ENCODE measurements around the gene AHCYL1.

AHCYL1 gene

DNA sequence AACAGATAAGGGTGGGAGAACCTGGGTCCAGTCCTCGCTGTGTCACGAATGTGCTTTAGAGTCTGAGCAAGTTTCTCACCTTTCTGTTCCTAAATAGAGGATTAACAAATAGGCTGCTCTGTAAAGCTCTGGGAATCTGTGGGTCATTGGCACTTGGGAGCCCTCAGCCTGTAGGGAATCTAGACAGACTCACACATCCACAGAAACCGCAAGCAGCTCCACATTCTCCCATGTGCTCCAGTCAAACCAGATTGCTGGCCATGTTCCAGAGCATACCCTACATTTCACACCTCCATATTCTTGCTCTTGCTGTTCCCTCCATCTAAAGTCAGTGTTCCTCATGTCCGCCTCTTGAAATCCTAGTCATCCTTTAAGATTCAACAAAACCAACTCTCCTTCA lies 7.8 kb upstream of the AHCYL1 start:
- no peak for DNase-seq (ENCODE audit: low read depth)

- no peak for DNase-seq (ENCODE audit: low read depth)
These were observed 7.3 kb upstream of the AHCYL1 start for GRCh38 chr1:109977225-109977624.

DNA sequence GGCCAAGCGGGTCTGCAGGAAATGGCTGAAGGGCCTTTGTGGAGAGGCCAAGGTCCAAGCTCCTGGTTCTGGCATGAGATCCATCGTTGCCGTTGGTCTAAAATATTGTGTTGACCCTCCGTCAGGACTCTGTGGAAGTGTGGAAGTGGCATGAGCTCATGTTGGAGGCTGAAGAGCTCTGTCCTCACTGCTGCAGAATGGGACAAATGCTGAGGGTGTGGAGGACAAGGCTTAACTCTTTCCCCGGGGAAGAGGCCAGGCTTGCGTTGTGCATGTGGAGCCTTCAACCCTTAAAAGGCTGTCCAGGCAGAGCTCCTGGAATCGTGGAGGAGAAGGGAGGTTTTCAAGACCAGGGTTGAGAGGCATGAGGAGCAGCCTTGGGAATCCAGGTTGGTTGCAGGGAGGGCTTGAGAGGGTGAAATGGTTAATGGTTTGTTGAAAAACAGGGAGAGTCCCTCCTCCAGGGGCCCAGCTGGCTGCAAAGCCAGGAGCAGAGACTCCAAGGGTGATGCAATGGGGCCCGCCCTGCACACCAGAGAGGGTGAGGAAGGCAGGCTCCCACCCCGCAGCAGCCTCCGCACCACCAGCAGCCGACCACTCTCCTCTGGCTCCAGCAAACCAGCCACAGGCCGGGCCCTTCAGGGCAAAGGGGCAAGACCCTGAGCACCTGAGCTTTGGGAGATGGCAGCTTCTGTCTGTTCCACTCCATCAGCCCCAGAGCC lies 6.7 kb upstream of the AHCYL1 start:
- DNase-seq (ENCODE audit: low read depth), result no peak

GRCh38 chr1:109978761-109979488 lies 5.6 kb upstream of the AHCYL1 start:
- no peak for DNase-seq (ENCODE audit: low read depth)

DNA sequence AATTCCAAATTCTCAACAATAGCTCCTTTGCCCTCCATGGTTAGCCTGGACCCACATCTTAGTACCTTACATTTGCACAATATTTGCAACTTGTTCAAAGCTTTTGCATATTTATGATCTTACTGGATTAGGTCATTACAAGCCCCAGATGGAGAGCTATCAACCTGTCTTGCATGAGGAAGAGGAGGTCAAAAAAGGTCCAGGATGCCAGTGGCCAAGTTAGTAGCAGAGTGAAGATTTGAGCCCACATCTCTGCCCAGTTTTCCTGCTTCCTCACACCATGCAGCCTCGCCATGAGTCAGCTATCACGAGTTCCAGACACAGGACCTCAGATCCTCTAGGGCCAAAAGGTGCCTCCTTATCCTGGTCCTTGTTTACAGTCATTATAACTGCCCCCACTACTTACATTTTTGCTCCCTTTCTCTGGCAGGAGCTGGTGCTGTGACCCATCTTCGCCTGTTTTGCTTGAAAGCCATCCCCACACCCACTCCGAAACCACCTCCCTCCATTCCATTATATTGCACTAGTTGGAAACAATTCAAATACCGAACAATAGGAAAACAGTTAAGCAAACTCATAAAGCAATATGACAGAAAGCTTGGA lies 5.0 kb upstream of the AHCYL1 start:
- DNase-seq (ENCODE audit: low read depth), result no peak

DNA sequence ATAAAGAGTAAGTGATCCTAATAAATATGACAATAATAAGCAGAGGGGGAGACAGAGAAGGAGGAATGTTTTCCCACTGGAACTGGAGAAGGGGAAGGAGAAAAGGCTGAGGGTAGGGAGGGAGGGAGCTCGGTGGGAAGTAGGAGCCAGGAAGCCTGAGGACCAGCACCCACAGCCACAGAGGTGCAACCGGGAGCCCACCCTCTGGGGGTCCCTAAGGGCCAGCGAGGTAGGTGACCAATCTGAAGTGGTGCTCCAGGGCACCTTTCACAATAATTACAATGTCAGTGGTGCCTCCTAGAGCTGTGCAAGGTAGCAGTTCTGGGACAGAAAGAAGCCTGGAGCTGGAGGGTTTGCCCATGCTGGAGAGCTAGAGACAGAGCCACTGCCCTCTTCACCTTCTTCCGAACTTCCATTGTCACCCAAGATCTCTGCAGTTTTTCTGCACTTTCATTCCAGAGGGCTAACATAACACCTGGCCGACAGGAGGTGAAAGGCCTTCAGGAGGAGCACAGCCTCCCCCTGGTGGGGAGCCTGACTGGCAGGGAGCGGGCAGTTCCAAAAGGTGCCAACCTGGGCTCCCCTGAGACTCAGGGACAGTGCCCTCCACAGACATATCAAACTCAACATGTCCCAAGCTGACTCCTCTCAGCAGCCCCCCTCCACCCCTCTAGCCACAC lies 4.1 kb upstream of the AHCYL1 start:
- no peak for DNase-seq (ENCODE audit: low read depth)

GRCh38 chr1:109981004-109981335 lies 3.6 kb upstream of the AHCYL1 start:
- no peak for DNase-seq (ENCODE audit: low read depth)

GRCh38 chr1:109983380-109984189 lies 980 bp upstream of the AHCYL1 start:
- no peak for DNase-seq (ENCODE audit: low read depth)

DNA sequence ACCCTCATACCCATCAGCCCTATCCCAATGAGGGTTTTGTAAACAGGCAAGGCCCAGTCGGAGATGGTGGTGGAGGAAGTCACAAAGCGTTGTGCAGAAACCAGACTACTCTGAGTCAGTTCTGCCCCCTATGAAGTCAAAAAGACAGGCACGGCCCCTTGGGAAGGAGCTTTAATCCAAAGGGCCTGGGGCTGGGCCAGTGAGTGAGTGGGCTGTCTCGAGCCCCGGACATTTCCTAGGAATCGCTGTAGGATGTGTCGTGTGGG lies 442 bp upstream of the AHCYL1 start:
- DNase-seq (ENCODE audit: low read depth), result no peak

GRCh38 chr1:109985247-109986053 lies 885 bp downstream of the AHCYL1 start:
- DNase-seq (ENCODE audit: low read depth), result no peak

- no peak for DNase-seq (ENCODE audit: low read depth)
These were observed 1.5 kb downstream of the AHCYL1 start for GRCh38 chr1:109986054-109986444.

GRCh38 chr1:109988349-109988914 lies 3.9 kb downstream of the AHCYL1 start:
- DNase-seq (ENCODE audit: low read depth), result no peak

DNA sequence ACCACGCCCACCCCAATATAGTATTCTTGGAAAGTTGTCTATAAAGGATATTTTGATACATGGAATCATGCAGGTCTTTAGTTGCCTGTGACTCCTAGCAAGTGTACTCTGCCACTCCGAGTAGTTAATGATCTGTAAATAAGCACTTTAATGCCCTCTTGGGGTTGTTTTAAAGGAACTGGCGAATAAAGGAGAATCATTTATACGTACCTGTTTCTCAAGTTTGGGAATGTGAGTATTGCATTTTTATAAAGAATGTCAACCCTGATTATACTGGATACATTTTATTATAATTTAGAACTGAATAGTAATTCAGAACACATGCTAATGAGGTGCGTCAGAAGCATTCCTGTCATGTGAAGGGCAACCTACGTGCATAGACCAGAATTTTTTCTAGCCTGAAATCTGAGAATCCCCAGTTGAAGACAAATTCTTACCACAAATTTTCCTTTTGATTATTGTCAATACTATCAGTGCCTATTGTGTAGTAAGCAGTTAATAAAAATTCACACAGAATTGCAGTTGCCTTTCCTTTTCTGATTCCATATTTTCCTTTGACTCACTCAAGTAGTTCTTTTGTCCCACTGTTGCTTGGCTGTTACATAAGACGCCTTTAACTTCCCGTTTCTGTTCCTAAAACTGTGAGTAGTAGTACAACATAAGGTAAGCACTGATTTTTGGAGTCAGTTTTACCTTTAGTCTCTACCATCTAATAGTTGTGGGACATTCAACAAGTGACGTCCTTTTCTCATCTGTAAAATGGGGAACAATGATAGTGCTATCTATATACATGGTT lies 5.1 kb downstream of the AHCYL1 start:
- DNase-seq (ENCODE audit: low read depth), result no peak

DNA sequence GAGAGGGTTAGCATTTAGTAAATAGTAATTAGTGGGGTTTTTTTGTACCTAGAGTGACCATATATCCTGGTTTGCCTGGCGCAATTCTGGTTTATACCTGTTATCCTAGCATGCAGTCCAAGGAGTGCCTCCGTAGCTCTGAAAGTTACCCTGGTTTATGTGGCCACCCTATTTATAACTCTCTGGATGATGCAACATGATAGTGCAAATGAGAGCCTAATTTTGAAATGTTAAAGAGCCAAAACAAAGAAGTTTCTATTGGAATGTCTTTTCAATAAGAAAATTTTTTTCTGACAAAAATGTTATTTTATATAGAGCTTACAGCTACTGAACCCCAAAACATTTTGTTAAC lies 5.7 kb downstream of the AHCYL1 start:
- no peak for DNase-seq (ENCODE audit: low read depth)

- no peak for DNase-seq (ENCODE audit: low read depth)
These were observed 6.9 kb downstream of the AHCYL1 start for GRCh38 chr1:109991400-109991925.

DNA sequence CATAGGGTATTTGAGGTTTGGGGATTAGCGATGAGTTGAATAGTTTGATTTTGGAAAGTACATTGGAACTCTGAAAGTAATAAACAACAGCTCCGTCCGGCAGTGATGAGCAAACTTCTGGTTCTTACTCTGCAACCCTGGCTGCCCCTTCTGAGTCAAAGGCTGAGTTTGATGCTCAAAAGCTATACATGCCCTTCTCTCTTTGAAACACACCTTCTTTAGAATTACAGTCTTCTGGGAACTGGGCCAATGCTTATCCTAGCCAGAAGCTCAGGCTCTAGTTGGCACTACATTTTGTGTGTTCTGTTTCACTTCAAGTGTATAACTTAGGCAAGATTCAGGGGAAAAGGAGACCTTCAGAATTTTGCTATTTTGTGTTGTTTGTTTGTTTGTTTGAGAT lies 9.3 kb downstream of the AHCYL1 start:
- DNase-seq (ENCODE audit: low read depth), result no peak

DNA sequence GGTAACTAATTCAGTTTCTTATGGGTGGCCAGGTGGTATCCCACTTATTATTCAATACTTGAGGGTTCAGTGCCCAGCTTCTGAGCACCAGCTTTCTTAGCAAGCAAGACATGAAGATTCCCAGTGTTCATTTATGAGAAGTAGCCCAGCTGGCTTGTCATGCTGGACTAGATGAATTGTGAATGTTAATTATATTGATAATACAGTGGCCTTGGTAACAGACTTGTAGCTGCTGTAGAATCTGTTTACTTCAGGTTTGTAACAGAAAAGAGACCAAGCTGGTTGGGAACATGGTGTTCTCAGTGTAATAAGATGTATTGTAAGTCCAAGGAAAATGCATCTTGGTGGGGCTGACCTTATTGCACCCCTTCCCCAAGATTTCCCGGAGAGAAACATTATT lies 10.1 kb downstream of the AHCYL1 start:
- DNase-seq (ENCODE audit: low read depth), result no peak

DNA sequence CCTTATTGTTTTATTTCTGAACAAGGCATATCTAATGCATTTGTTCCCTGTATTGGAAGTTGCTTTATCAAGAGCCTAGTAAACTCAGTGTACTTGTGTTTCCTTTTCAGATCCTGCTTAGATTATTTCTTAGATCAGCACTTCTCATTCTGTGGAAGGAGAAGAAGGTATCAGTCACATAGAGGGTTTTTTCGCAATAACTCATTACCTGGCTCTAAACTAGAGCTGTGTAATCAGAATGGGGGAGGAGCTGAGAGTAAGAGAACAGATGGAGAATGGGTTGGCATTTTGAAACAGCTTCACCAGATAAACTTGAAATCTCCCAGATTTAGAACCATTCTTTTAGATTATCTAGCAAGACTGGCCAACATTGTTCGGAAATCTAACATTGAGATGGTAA lies 11.0 kb downstream of the AHCYL1 start:
- DNase-seq (ENCODE audit: low read depth), result no peak

- no peak for DNase-seq (ENCODE audit: low read depth)
These were observed 11.9 kb downstream of the AHCYL1 start for GRCh38 chr1:109996476-109996875.

DNA sequence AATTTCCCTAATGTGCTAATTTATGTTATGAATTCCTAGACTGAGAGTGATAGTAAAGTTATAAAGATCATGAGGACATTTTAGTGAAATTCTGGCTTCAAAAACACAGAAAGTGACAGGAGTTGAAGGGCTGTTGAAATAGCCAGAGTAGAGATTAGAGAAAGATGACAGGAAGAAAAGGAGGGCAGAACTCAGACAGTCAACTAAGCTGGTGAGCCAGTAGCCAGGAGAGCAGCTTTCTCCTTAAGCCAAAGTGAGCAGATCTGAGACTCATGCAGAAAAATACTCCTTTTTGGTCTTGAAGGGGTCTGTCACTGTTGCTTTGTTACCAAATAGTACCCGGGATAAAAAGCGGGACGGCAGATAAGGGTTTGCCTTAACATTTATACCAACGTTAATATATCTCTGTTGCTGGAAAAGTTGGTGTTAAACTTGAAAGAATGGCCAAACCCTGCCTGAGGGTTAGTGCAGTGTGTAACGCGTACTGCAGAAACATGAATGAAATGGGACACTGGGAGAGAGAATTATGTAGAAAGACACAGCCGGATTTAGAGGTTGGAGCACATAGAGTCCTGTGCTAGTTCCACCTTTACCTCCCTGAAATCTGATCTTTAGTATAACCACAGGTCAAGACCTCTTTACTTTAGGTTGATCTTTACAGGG lies 12.8 kb downstream of the AHCYL1 start:
- DNase-seq (ENCODE audit: low read depth), result no peak

Measured in activated T-cell treated with anti-CD3 and anti-CD28 coated beads for 24 hours (primary cell).